Measurements from ENCODE around the gene GTPBP6. TPM values are rescaled to one million over a fixed set of nuclear protein-coding genes. Genes with fewer than 3 reads are reported as not detected.

GTPBP6 gene
- total RNA-seq, 1 donor from 2014 or later: 49.5 TPM

- TF ChIP-seq CTCF (IDR thresholded peaks at IDR 0.05; ENCODE audit: insufficient read depth, low read length, poor library complexity, severe bottlenecking): no peak
- no peak for DNase-seq (ENCODE audit: low read depth)
- H3K4me3 ChIP-seq (ENCODE audit: low read depth, low read length): no peak overlapping the region
- H3K36me3 ChIP-seq (ENCODE audit: control insufficient read depth, insufficient read depth, low read length): peaks cover 3% of the 10 kb centered on the region
- no peaks in the 10 kb centered on the region for H3K27me3 ChIP-seq (ENCODE audit: control insufficient read depth, insufficient read depth, low read length)
Observed at GRCh38 chrX:291411-291901, 27.1 kb downstream of the GTPBP6 start.

GRCh38 chrX:290476-291166, 28.0 kb downstream of the GTPBP6 start:
- Histone ChIP-seq H3K36me3 (ENCODE audit: control insufficient read depth, insufficient read depth, low read length) (peaks cover 3% of the 10 kb centered on the region), H3K4me3 (ENCODE audit: low read depth, low read length) (no peak overlapping the region), H3K27me3 (ENCODE audit: control insufficient read depth, insufficient read depth, low read length) (no peaks in the 10 kb centered on the region)
- DNase-seq (ENCODE audit: low read depth): no peak
- no peak for TF ChIP-seq CTCF (IDR thresholded peaks at IDR 0.05; ENCODE audit: insufficient read depth, low read length, poor library complexity, severe bottlenecking)

- no peak for TF ChIP-seq CTCF (IDR thresholded peaks at IDR 0.05; ENCODE audit: insufficient read depth, low read length, poor library complexity, severe bottlenecking)
- Histone ChIP-seq H3K27me3 (ENCODE audit: control insufficient read depth, insufficient read depth, low read length) (no peaks in the 10 kb centered on the region), H3K36me3 (ENCODE audit: control insufficient read depth, insufficient read depth, low read length) (peaks cover 3% of the 10 kb centered on the region), H3K4me3 (ENCODE audit: low read depth, low read length) (no peak overlapping the region)
- DNase-seq (ENCODE audit: low read depth): no peak
Observed at GRCh38 chrX:288561-288991, 30.0 kb downstream of the GTPBP6 start.

GRCh38 chrX:287670-288069, 30.9 kb downstream of the GTPBP6 start:
- DNase-seq (ENCODE audit: low read depth): no peak
- Histone ChIP-seq H3K27me3 (ENCODE audit: control insufficient read depth, insufficient read depth, low read length) (no peaks in the 10 kb centered on the region), H3K36me3 (ENCODE audit: control insufficient read depth, insufficient read depth, low read length) (peaks cover 3% of the 10 kb centered on the region), H3K4me3 (ENCODE audit: low read depth, low read length) (no peak overlapping the region)
- TF ChIP-seq CTCF (IDR thresholded peaks at IDR 0.05; ENCODE audit: insufficient read depth, low read length, poor library complexity, severe bottlenecking): no peak

- no peak for TF ChIP-seq CTCF (IDR thresholded peaks at IDR 0.05; ENCODE audit: insufficient read depth, low read length, poor library complexity, severe bottlenecking)
- H3K4me3 ChIP-seq (ENCODE audit: low read depth, low read length): no peak overlapping the region
- H3K36me3 ChIP-seq (ENCODE audit: control insufficient read depth, insufficient read depth, low read length): peaks cover 3% of the 10 kb centered on the region
- DNase-seq (ENCODE audit: low read depth): no peak
- no peaks in the 10 kb centered on the region for H3K27me3 ChIP-seq (ENCODE audit: control insufficient read depth, insufficient read depth, low read length)
Observed at GRCh38 chrX:285076-285677, 33.4 kb downstream of the GTPBP6 start.
